Measurements from ENCODE around the gene CD52. TPM values are rescaled to one million over a fixed set of nuclear protein-coding genes. Genes with fewer than 3 reads are reported as not detected.

CD52 gene
- total and polyA plus RNA-seq, 2 of the 13 experiments (the other 11 are each of a cell fraction or from before 2014, with no cell fraction given) = 0.32 TPM; not detected in 1

DNA sequence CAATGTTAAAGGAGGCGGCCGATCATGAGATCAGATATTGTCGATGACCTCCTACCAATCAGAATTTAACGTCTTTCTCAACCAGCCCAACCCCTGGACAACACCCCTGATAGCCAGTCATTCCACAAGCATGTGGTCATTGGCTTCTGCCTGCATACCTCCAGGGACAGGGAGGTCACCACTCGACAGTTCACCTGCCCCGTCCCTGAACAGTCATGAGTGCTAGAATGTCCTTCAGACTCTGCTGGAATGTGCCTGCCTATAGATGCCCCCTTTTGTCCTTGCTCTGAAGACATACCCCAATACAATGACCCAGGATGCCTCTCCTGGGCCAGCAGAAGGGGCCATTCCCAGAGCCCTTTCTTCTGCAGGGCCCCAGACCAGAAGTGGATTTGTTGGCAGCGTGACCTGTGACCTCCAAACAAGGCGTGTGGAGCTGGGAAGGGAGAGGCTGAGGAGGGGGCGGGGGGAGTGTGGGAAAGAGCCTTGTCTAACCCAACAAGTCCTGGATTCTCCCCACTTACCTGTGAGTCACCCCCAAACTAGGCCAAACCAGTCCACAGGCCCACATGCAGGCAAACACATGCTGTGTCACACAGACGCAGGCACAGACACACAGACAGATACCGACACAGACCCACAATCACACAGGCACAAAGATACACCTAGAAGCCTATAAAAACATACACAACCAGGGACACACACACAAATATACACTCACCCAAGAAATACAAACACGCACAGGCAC, 34.0 kb downstream of the CD52 start (continued):
- TF ChIP-seq, protein P1, sequence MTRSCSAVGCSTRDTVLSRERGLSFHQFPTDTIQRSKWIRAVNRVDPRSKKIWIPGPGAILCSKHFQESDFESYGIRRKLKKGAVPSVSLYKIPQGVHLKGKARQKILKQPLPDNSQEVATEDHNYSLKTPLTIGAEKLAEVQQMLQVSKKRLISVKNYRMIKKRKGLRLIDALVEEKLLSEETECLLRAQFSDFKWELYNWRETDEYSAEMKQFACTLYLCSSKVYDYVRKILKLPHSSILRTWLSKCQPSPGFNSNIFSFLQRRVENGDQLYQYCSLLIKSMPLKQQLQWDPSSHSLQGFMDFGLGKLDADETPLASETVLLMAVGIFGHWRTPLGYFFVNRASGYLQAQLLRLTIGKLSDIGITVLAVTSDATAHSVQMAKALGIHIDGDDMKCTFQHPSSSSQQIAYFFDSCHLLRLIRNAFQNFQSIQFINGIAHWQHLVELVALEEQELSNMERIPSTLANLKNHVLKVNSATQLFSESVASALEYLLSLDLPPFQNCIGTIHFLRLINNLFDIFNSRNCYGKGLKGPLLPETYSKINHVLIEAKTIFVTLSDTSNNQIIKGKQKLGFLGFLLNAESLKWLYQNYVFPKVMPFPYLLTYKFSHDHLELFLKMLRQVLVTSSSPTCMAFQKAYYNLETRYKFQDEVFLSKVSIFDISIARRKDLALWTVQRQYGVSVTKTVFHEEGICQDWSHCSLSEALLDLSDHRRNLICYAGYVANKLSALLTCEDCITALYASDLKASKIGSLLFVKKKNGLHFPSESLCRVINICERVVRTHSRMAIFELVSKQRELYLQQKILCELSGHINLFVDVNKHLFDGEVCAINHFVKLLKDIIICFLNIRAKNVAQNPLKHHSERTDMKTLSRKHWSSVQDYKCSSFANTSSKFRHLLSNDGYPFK (CRISPR knock-in tag; IDR thresholded peaks at IDR 0.05; ENCODE audit: borderline replicate concordance) = no peak
- TF ChIP-seq, protein P2, sequence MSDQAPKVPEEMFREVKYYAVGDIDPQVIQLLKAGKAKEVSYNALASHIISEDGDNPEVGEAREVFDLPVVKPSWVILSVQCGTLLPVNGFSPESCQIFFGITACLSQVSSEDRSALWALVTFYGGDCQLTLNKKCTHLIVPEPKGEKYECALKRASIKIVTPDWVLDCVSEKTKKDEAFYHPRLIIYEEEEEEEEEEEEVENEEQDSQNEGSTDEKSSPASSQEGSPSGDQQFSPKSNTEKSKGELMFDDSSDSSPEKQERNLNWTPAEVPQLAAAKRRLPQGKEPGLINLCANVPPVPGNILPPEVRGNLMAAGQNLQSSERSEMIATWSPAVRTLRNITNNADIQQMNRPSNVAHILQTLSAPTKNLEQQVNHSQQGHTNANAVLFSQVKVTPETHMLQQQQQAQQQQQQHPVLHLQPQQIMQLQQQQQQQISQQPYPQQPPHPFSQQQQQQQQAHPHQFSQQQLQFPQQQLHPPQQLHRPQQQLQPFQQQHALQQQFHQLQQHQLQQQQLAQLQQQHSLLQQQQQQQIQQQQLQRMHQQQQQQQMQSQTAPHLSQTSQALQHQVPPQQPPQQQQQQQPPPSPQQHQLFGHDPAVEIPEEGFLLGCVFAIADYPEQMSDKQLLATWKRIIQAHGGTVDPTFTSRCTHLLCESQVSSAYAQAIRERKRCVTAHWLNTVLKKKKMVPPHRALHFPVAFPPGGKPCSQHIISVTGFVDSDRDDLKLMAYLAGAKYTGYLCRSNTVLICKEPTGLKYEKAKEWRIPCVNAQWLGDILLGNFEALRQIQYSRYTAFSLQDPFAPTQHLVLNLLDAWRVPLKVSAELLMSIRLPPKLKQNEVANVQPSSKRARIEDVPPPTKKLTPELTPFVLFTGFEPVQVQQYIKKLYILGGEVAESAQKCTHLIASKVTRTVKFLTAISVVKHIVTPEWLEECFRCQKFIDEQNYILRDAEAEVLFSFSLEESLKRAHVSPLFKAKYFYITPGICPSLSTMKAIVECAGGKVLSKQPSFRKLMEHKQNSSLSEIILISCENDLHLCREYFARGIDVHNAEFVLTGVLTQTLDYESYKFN (CRISPR knock-in tag; conservative IDR thresholded peaks at IDR 0.05) = peak; percentile 79
- TF ChIP-seq, protein P3, sequence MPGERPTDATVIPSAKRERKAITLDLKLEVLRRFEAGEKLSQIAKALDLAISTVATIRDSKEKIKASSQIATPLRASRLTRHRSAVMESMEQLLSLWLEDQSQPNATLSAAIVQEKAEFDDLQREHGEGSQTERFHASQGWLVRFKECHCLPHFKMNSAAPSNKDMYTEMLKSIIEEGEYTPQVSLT (CRISPR knock-in tag; IDR thresholded peaks at IDR 0.05; ENCODE audit: borderline replicate concordance, low read depth) = no peak
- TF ChIP-seq CAMTA2 (CRISPR knock-in tag; IDR thresholded peaks at IDR 0.05; ENCODE audit: borderline replicate concordance) (no peak), HMG20B (CRISPR knock-in tag; conservative IDR thresholded peaks at IDR 0.05) (no peak), SAP130 (CRISPR knock-in tag; IDR thresholded peaks at IDR 0.05; ENCODE audit: low read depth) (peak; percentile 83), ZNF558 (CRISPR knock-in tag; IDR thresholded peaks at IDR 0.05; ENCODE audit: borderline replicate concordance) (no peak), TBL1XR1 (IDR thresholded peaks at IDR 0.05; ENCODE audit: borderline replicate concordance, low read length, partially characterized antibody) (no peak), TP53 (CRISPR knock-in tag; conservative IDR thresholded peaks at IDR 0.05) (no peak), JUN (CRISPR knock-in tag; IDR thresholded peaks at IDR 0.05) (peak; percentile 99)
- TF ChIP-seq, protein P4, sequence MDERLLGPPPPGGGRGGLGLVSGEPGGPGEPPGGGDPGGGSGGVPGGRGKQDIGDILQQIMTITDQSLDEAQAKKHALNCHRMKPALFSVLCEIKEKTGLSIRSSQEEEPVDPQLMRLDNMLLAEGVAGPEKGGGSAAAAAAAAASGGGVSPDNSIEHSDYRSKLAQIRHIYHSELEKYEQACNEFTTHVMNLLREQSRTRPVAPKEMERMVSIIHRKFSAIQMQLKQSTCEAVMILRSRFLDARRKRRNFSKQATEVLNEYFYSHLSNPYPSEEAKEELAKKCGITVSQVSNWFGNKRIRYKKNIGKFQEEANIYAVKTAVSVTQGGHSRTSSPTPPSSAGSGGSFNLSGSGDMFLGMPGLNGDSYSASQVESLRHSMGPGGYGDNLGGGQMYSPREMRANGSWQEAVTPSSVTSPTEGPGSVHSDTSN (CRISPR knock-in tag; IDR thresholded peaks at IDR 0.05) = no peak
- TF ChIP-seq, protein P5, sequence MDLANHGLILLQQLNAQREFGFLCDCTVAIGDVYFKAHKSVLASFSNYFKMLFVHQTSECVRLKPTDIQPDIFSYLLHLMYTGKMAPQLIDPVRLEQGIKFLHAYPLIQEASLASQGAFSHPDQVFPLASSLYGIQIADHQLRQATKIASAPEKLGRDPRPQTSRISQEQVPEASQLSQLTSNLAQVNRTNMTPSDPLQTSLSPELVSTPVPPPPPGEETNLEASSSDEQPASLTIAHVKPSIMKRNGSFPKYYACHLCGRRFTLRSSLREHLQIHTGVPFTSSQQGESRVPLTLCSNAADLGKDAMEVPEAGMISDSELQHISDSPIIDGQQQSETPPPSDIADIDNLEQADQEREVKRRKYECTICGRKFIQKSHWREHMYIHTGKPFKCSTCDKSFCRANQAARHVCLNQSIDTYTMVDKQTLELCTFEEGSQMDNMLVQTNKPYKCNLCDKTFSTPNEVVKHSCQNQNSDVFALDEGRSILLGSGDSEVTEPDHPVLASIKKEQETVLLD (CRISPR knock-in tag; IDR thresholded peaks at IDR 0.05; ENCODE audit: low read depth) = no peak
- TF ChIP-seq, protein P6, sequence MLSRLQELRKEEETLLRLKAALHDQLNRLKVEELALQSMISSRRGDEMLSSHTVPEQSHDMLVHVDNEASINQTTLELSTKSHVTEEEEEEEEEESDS (CRISPR knock-in tag; IDR thresholded peaks at IDR 0.05; ENCODE audit: borderline replicate concordance) = no peak
- TF ChIP-seq, protein P7, sequence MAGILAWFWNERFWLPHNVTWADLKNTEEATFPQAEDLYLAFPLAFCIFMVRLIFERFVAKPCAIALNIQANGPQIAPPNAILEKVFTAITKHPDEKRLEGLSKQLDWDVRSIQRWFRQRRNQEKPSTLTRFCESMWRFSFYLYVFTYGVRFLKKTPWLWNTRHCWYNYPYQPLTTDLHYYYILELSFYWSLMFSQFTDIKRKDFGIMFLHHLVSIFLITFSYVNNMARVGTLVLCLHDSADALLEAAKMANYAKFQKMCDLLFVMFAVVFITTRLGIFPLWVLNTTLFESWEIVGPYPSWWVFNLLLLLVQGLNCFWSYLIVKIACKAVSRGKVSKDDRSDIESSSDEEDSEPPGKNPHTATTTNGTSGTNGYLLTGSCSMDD (CRISPR knock-in tag; IDR thresholded peaks at IDR 0.05) = no peak
- TF ChIP-seq, protein P8, sequence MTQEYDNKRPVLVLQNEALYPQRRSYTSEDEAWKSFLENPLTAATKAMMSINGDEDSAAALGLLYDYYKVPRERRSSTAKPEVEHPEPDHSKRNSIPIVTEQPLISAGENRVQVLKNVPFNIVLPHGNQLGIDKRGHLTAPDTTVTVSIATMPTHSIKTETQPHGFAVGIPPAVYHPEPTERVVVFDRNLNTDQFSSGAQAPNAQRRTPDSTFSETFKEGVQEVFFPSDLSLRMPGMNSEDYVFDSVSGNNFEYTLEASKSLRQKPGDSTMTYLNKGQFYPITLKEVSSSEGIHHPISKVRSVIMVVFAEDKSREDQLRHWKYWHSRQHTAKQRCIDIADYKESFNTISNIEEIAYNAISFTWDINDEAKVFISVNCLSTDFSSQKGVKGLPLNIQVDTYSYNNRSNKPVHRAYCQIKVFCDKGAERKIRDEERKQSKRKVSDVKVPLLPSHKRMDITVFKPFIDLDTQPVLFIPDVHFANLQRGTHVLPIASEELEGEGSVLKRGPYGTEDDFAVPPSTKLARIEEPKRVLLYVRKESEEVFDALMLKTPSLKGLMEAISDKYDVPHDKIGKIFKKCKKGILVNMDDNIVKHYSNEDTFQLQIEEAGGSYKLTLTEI (CRISPR knock-in tag; conservative IDR thresholded peaks at IDR 0.05) = no peak

Data from HepG2 (cell line).